Measurements from ENCODE around the gene C11orf68. TPM values are rescaled to one million over a fixed set of nuclear protein-coding genes. Genes with fewer than 3 reads are reported as not detected.

C11orf68 gene
- total RNA-seq, 1 donor from 2014 or later = 34.6 TPM

GRCh38 chr11:65888163-65888814 lies 30.6 kb downstream of the C11orf68 start, which contains the start of gene FIBP:
FIBP (minus strand) TSS chr11:65888471; CDS start chr11:65888418, 53 bp downstream.
- DNase-seq (ENCODE audit: low read depth) (peak; percentile 92), FAIRE-seq (no peak)
- Mint-ChIP-seq H3K36me3 (ENCODE audit: low read depth, unreplicated experiment) (peaks cover 14% of the 10 kb centered on the region), H3K4me1 (ENCODE audit: low read depth, unreplicated experiment) (peaks cover 30% of the 10 kb centered on the region), H3K27ac (ENCODE audit: unreplicated experiment) (peak within 1 kb of the TSS; percentile 98), H3K27me3 (ENCODE audit: low read depth, unreplicated experiment) (no peaks in the 10 kb centered on the region), H3K4me3 (ENCODE audit: unreplicated experiment) (peak within 1 kb of the TSS; percentile 97), H3K9me3 (ENCODE audit: unreplicated experiment) (no peaks in the 10 kb centered on the region)
- Histone ChIP-seq H3K4me1 (ENCODE audit: insufficient read depth, low read length) (peaks cover 59% of the 10 kb centered on the region), H3K79me2 (ENCODE audit: insufficient read depth, low read length) (peaks cover 58% of the 10 kb centered on the region), H2AFZ (ENCODE audit: low read depth, low read length) (peak within 1 kb of the TSS; percentile 95), H3K27me3 (ENCODE audit: insufficient read depth, low read length) (no peaks in the 10 kb centered on the region), H3K4me3 (ENCODE audit: insufficient read depth, low read depth, low read length) (peak within 1 kb of the TSS; percentile 87), H3K4me2 (ENCODE audit: low read length) (peak within 1 kb of the TSS; percentile 99), H3K9me3 (ENCODE audit: insufficient read depth, low read depth, low read length) (no peaks in the 10 kb centered on the region), H4K20me1 (ENCODE audit: insufficient read depth, low read length) (peaks cover 61% of the 10 kb centered on the region), H3K36me3 (ENCODE audit: insufficient read depth, low read length) (peaks cover 15% of the 10 kb centered on the region), H3K9ac (ENCODE audit: low read length) (peak within 1 kb of the TSS; percentile 87), H3K27ac (ENCODE audit: low read depth, low read length) (peak within 1 kb of the TSS; percentile 85)
- TF ChIP-seq, protein P1, sequence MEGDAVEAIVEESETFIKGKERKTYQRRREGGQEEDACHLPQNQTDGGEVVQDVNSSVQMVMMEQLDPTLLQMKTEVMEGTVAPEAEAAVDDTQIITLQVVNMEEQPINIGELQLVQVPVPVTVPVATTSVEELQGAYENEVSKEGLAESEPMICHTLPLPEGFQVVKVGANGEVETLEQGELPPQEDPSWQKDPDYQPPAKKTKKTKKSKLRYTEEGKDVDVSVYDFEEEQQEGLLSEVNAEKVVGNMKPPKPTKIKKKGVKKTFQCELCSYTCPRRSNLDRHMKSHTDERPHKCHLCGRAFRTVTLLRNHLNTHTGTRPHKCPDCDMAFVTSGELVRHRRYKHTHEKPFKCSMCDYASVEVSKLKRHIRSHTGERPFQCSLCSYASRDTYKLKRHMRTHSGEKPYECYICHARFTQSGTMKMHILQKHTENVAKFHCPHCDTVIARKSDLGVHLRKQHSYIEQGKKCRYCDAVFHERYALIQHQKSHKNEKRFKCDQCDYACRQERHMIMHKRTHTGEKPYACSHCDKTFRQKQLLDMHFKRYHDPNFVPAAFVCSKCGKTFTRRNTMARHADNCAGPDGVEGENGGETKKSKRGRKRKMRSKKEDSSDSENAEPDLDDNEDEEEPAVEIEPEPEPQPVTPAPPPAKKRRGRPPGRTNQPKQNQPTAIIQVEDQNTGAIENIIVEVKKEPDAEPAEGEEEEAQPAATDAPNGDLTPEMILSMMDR (IDR thresholded peaks at IDR 0.05; ENCODE audit: insufficient read depth, low read depth, low read length) = peak; percentile 40
- no peak for TF ChIP-seq EZH2 (IDR thresholded peaks at IDR 0.05; ENCODE audit: insufficient read depth, low read length)

GRCh38 chr11:65887723-65888162 lies 31.1 kb downstream of the C11orf68 start:
- Histone ChIP-seq H3K4me1 (ENCODE audit: insufficient read depth, low read length) (peaks cover 55% of the 10 kb centered on the region), H3K27me3 (ENCODE audit: insufficient read depth, low read length) (no peaks in the 10 kb centered on the region), H3K27ac (ENCODE audit: low read depth, low read length) (peak overlapping the region; percentile 85), H3K9ac (ENCODE audit: low read length) (peak overlapping the region; percentile 87), H4K20me1 (ENCODE audit: insufficient read depth, low read length) (peaks cover 61% of the 10 kb centered on the region), H2AFZ (ENCODE audit: low read depth, low read length) (peak overlapping the region; percentile 95), H3K9me3 (ENCODE audit: insufficient read depth, low read depth, low read length) (no peaks in the 10 kb centered on the region), H3K36me3 (ENCODE audit: insufficient read depth, low read length) (peaks cover 17% of the 10 kb centered on the region), H3K79me2 (ENCODE audit: insufficient read depth, low read length) (peaks cover 52% of the 10 kb centered on the region), H3K4me3 (ENCODE audit: insufficient read depth, low read depth, low read length) (peak overlapping the region; percentile 87), H3K4me2 (ENCODE audit: low read length) (peak overlapping the region; percentile 99)
- no peak for FAIRE-seq
- Mint-ChIP-seq H3K36me3 (ENCODE audit: low read depth, unreplicated experiment) (peaks cover 15% of the 10 kb centered on the region), H3K27me3 (ENCODE audit: low read depth, unreplicated experiment) (no peaks in the 10 kb centered on the region), H3K27ac (ENCODE audit: unreplicated experiment) (peak overlapping the region; percentile 69), H3K4me3 (ENCODE audit: unreplicated experiment) (peak overlapping the region; percentile 97), H3K4me1 (ENCODE audit: low read depth, unreplicated experiment) (peaks cover 28% of the 10 kb centered on the region), H3K9me3 (ENCODE audit: unreplicated experiment) (no peaks in the 10 kb centered on the region)
- no peak for DNase-seq (ENCODE audit: low read depth)
- no peak for TF ChIP-seq EZH2 (IDR thresholded peaks at IDR 0.05; ENCODE audit: insufficient read depth, low read length)
- TF ChIP-seq, protein P1 (IDR thresholded peaks at IDR 0.05; ENCODE audit: insufficient read depth, low read depth, low read length) = no peak
